COLO668 (cell line): Measurements from ENCODE around the gene PITPNC1.
"Not testable (repeated sequence)": the region's sequence is repeated elsewhere in the genome, so short reads cannot be mapped to it uniquely, and the experiment has no call there.

Source experiments
- DNase-seq: peaks from one replicate; lab custom pipeline; 2025; ENCODE audit not compliant: unreplicated experiment; lab: John Stamatoyannopoulos, UW

PITPNC1 gene

GRCh38 chr17:67430515-67430914 lies 53.4 kb downstream of the PITPNC1 start:
- not testable (repeated sequence) for DNase-seq

- DNase-seq: no peak
Measured at GRCh38 chr17:67431249-67432015, 54.4 kb downstream of the PITPNC1 start.

GRCh38 chr17:67433248-67433924 lies 56.3 kb downstream of the PITPNC1 start:
- no peak for DNase-seq

GRCh38 chr17:67434061-67434525 lies 57.0 kb downstream of the PITPNC1 start:
- DNase-seq: no peak

- DNase-seq: no peak
Measured at GRCh38 chr17:67435122-67435521, 58.0 kb downstream of the PITPNC1 start.

- DNase-seq: no peak
Measured at GRCh38 chr17:67435786-67436185, 58.7 kb downstream of the PITPNC1 start.

- no peak for DNase-seq
Measured at GRCh38 chr17:67436233-67436632, 59.2 kb downstream of the PITPNC1 start.

- peak; percentile 3 for DNase-seq
Measured at GRCh38 chr17:67438667-67439066, 61.6 kb downstream of the PITPNC1 start.

- peak; percentile 10 for DNase-seq
Measured at GRCh38 chr17:67439269-67439668, 62.2 kb downstream of the PITPNC1 start.

GRCh38 chr17:67440277-67441051 lies 63.4 kb downstream of the PITPNC1 start:
- no peak for DNase-seq

- DNase-seq: peak; percentile 35
Measured at GRCh38 chr17:67441052-67441895, 64.2 kb downstream of the PITPNC1 start.

- DNase-seq: no peak
Measured at GRCh38 chr17:67441896-67442219, 64.8 kb downstream of the PITPNC1 start.

- no peak for DNase-seq
Measured at GRCh38 chr17:67442787-67443624, 65.9 kb downstream of the PITPNC1 start.

- DNase-seq: no peak
Measured at GRCh38 chr17:67443931-67444595, 67.0 kb downstream of the PITPNC1 start.

GRCh38 chr17:67448449-67448848 lies 71.4 kb downstream of the PITPNC1 start:
- no peak for DNase-seq

- DNase-seq: no peak
Measured at GRCh38 chr17:67449065-67449464, 72.0 kb downstream of the PITPNC1 start.

GRCh38 chr17:67449845-67450755 lies 73.0 kb downstream of the PITPNC1 start:
- DNase-seq: no peak
